HG02623 (cell line): ENCODE data around the gene SPCS3.
"Not testable (repeated sequence)": the region's sequence is repeated elsewhere in the genome, so short reads cannot be mapped to it uniquely, and the experiment has no call there.

Experiments
- ATAC-seq: cut with Tn5 transposase; IDR thresholded peaks from one replicate; pipeline ENCODE4 v1.9.1; 2021; ENCODE audit warnings: moderate library complexity; ENCODE audit not compliant: unreplicated experiment

The SPCS3 gene

DNA sequence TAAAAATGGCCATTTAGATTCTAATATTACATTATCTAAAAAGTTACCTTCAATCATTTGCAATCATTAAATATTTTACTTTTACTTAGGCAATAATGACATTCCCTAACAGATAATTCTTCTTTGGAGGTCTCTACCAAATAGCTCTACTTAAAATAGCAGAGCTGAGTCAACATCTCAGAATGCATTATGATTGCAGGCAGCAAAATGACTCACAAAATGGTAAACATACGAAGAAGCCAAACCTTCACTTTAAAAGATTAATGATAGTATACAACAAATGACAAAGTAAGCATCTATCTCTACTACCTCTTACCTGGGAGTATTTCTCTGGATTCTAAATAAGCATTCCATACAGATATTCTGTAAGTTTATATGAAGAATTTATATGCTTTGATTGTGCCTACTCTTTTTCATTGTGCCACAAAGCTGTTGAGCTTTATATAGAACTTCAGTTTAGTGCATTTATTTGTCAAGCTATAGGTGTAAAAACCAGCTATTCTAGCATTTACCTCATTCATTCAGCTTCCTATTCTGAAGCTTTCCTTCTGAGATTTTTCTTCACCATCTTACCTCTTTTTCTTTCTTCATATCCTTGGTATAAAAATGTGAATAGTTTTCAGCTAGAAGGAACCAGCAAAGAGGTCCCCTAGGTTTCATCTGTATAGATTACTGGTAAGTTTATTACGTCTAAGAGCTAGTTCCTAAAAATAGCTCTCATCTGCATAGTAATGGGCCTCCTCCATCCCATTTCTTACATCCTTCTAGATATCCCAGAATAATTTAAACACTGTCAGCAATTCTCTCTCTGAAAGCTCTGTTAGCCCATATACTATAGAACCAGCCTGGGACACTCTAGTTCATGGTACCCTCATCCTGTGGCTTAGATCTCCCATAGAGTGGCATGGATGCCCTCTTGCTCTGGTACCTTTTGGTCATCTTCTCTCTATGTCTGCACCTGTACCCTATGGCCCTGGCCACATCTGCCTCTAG is 17.2 kb upstream of the SPCS3 start:
- no peak for ATAC-seq

DNA sequence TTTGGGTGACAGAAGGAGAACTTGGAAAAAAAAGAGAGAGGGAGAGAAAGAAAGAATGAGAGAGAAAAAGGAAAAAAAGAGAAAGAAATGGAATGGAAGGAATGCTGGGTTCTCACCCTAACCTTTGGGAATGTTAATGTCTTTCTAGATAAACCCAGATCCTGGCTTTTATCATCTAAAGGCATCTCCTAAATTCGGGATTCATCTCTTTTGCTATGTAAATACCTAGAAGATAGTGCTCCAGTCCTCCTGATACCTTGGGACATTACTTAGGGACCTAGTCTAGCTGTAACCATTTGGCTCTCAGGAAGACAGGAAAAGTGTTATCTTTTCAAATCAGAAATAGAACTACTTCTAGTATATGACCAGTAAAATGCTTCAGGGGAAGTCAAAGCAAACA is 15.8 kb upstream of the SPCS3 start:
- no peak for ATAC-seq

DNA sequence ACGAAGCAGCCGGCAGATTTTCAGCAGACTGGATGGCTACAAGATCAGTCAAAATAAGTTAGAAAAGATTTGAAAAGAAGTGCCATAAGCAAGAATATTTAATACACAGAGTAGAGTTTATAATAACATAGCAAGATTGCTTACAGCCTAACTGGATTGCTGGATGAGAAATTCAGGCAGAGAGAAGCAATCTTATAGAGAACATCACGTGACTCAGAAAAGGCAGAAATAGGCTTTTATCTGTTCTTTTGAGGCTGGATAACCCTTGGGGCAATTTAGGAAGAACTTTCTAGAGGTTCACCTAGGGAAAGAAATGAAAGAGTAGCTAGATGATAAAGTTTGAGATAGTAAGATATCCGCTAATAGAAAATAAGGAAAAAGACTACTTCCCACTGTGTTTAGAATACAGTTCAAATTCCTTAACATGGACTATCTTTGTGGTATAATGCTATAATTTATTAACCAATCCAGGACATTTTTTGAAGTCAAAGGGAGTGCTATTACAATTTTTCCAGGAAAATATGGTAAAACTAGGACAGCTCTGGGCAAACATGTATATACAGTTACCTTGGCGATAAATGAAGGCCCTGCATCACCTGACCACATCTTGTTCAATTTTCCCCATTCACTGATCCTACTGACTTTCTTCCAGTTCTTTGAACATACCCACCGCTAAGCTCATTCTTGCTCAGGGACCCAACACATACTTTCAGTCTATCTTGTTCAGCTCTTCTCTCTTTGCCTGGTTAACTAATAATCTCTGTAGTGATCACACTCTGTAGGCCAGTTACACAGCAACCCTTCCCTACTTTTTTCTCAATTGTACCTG is 12.7 kb upstream of the SPCS3 start:
- ATAC-seq, result no peak

DNA sequence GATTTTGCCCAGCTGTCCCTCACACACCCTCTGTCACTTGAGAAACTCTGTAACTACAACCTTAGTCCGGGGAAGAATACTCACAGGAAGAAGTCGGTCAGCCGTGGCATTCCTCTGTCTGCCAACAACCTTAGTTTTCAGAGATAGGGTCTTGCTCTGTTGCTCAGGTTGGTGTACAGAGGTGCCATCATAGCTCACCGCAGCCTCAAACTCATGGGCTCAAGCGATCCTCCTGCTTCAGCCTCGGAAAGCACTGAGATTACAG is 12.2 kb upstream of the SPCS3 start:
- no peak for ATAC-seq

DNA sequence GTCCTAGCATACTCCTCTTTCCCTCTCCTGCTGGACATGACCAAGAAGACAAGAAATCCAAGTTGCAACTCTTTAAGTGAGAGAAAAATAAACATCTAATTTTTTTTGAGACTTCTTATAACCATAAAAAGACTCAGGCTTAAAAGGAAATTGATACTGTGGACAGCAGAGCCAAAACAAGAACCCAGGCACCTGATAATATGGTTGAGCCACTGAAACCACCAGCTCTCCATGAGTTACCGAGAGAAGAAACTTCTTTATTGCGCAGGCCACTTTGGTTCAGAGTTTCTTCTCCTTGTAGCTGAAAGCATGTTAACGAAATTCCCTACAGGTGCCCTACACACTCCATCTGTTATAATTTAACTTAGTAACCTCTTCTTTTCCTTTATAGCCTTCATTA is 11.3 kb upstream of the SPCS3 start:
- peak; percentile 51 for ATAC-seq

DNA sequence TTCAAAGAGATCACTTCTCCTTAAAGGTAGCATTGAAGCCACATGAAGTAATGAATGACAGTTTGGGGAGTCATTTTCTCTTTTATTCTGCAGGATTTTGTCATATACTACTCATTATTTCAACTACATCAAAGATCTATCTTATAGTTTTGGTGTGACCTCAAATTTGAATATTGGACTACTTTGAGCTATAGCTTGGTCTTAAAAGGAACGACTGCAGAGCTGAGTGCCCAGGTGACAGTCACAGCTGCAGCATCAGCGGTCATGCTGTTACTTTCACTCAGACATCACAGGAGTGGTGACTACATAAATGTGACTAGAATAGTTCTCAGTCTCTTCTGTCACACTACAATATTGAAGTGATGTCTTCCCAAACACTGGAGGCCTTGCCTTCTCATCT is 10.7 kb upstream of the SPCS3 start:
- peak; percentile 99 for ATAC-seq

DNA sequence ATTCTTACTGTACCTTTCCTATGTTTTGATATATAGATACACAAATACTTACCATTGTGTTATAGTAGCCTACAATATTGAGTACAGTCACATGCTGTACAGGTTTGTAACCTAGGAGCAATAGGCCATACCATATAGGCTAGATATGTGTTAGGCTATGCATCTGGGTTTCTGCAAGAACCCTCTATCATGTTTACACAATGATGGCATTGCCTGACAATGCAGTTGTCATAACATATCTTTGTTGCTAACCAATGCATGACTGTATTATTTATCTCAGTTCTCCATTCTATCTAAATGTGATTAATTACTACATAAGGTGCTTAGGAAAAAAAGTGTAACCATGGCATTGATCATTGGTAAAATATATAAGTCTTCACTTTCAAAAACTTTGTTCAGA is 10.0 kb upstream of the SPCS3 start:
- no peak for ATAC-seq

DNA sequence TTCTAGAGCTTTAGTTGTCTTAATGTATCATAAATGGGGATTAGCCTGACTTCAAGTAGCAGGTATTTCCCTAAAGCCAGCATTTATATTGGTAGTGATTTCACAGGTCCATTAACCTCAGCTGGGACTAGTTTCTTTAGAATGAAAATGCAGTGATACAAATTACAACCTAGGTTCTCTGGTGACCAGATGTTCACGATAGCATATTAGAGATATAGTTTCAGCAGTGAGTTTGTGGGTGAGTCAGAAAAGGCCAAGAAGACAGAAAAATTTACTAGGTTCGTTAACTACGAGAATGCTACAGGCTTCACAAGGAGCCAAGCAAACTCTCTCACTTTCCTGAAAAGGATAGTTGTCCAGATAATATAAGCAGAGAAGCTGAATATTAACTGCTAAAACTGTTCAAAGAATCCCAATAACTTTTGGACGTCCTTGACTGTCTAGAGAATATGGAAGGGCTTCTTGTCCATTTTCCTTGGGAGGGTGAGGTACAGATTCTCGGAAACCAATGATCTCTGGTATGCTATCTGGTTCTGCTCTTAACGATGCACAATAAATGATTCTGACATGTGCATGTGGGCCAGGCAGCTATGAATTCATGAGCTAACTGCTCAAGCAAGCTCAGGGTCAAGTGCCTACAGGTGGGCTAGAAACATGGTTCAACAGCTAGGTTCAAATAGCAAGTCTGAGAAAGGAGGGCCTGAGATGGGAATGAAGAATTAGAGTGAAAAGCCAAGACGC is 6.0 kb upstream of the SPCS3 start:
- ATAC-seq, result no peak

DNA sequence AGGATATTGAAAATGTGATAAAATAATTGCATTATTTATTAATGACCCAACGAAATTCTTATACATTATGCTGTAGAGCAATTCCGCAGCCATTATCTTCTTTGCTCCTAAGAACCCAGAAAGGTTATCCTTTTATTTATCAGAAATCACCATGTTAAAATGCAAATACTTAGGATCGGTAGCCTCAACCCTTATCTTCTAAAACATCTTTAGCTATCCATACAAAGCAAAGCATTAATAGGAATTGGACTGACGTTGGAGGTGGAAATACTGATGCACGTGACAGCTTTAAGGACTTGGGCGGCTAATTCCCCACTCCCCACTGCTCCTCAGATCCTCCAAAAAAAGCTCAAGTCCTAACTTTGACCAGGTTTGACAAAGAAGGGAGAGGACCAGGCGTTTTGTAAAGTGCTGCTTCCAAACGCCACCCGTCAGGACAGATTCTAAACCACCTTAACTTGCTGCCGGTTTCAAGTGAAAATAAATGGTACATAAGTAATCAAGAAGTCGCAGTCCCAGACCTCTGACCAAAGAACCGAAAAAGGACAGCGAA is 539 bp upstream of the SPCS3 start:
- no peak for ATAC-seq

DNA sequence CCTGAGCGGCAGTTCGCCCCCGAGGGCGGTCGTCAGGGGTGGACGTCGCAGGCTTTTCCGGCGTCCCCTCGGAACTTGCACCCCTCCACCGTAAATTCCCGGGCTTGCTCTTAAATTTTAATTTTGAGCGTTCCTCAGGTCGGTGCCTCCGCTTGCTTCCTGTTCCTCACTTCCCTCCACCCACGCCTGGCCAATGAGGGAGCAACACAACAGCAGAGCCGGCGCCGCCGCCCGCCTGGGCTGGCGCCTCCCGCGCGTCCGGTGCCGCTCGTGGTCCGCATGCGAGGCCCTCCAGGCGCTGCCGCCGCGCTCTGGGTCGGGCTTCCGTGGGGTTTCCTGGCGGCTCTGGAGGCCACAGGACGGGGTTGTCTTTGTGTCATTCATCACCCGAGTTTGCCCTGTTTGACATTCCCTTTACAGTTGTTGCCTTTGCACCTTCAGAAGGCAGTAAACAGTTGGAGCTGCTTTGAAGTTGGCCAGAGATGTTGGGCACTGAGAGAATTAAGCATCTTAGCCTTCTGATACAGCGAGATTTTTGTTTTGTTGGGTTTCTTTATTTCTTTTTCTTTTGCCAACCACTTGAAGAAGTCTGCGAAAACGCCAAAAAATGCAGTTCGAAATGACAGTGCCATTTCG is 692 bp downstream of the SPCS3 start:
- peak; percentile 75 for ATAC-seq

DNA sequence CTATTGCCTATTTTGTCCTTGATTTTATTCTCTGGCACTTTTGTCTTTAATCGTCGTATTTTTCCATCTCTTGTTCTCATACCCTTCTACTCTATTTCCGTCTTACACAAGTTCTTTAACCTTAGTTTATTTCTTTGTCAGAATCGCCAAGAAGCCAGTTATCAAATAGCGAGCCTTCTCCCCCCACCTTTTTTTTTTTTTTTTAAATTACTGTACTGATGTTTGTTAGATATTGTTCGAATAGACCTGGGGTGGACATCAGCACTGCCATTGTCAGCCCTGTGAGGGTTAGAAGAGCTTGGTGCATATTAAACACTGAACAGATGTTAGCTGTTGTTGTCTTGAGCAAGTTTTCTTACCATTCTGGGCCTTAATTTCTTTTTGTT is 1.2 kb downstream of the SPCS3 start:
- ATAC-seq, result no peak

DNA sequence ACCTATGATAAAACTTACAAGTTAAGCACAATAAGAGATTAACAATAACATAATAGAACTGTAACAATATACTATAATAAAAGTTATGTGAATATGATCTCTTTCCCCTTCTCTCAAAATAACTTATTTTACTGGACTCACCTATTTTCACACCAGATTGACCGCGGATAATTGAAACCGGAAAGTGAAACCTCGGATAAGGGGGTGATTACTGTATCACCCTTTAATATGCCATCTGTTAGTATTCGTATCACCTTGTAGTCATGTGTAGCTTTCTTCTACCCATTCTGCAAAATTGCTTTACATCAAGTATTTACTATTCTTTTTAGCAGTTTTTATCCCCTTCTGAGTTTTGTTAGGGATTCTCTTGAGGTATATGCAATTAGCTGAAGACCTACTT is 1.8 kb downstream of the SPCS3 start:
- ATAC-seq, result no peak

DNA sequence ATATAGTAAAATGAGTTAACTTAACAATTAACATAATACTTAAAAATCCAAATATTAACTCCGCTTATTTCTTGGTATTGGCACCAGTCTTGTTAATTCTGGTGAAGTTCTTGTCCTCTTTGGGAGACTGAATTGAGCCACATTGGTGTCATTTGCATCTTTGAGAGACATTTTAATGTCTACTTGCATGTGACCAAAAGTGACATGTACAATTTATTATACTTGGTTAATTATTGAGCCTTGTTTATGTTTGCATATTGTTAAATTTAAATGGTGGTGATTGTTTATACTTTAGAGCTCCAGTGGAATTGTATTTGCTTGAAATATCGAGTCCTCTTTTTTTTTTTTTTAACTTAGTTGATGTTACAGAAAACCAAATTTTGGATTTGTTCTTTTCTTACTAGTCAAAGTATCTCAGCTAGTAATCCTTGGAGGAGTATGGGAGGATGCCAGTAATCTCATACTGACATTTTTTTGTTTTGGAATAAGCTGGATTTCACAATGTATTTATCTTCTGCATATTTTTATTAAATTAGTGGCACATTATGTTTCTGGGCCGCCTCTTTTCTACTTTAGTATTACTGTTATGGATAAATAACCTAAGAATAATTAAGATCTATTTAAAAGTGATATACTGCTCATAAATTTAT is 3.9 kb downstream of the SPCS3 start:
- no peak for ATAC-seq

DNA sequence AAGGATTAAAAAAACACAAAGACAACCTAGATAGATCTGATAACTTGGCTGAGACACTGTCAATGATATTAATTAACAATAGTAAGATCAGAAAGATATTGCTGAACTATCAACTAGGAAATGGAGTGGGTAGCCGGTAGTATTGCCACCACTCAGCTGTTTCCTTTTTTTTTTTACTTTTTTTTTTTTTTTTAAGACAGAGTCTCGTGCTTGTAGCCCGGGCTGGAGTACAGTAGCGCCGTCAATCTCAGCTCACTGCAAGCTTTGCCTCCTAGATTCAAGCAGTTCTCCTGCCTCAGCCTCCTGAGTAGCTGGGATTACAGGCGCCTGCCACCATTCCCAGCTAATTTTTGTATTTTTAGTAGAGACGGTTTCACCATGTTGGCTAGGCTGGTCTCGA is 5.1 kb downstream of the SPCS3 start:
- ATAC-seq, result not testable (repeated sequence)

DNA sequence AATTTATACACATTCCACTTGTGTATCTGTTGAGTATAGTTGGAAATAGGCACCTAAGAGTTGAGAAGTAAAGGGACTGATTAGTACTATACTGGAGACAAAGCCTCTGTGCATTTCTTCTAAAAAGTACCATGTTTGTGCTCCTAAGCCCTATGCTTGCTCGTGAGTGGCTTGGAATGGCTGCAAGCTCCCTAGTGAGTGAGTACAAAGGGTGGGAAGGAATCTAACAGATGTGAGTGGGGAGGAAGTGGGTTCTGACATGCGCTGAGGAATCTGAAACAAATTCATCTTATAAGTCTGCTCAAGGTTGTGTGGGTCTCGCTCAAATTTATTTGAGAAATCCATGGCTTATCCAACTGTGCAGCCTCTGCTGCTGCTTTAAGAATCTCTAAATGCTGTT is 13.3 kb downstream of the SPCS3 start:
- ATAC-seq, result no peak

DNA sequence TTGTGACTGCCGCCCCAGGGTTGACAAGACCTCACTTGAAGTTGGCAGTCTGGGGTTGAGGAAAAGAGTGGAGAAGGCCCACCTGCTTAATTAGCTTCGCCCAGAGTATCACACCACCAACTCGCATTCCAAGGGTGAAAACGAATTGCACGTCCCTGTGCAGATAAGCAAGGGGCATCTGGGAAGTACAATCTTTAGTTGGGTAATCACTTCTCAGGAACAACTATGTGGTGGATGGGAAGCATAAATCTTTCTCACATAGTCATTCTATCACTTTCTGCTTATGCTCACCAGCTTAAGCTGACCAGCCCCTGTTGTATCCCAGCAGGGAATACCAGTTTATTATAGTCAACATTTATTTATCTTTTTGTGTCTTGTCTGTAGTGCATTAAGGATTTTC is 14.3 kb downstream of the SPCS3 start:
- no peak for ATAC-seq

DNA sequence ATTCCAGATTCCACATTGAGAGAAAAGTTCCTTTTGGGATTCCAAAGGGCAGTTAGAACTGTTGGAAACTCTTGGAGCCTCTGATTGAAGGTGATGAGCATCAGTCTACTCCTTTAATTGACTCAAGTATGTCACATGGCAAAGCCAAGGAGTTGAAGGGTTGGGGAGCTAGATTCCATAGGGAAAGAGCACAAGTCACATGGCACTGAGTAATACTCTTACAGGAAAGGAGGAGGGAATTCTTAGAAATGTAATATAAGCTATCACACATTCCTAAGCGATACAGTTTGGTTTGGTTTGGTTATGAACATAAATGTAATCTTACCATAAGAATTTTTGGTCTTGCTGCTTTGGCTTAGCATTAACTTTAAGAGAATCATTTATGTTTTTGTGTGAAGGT is 15.7 kb downstream of the SPCS3 start:
- ATAC-seq, result no peak

DNA sequence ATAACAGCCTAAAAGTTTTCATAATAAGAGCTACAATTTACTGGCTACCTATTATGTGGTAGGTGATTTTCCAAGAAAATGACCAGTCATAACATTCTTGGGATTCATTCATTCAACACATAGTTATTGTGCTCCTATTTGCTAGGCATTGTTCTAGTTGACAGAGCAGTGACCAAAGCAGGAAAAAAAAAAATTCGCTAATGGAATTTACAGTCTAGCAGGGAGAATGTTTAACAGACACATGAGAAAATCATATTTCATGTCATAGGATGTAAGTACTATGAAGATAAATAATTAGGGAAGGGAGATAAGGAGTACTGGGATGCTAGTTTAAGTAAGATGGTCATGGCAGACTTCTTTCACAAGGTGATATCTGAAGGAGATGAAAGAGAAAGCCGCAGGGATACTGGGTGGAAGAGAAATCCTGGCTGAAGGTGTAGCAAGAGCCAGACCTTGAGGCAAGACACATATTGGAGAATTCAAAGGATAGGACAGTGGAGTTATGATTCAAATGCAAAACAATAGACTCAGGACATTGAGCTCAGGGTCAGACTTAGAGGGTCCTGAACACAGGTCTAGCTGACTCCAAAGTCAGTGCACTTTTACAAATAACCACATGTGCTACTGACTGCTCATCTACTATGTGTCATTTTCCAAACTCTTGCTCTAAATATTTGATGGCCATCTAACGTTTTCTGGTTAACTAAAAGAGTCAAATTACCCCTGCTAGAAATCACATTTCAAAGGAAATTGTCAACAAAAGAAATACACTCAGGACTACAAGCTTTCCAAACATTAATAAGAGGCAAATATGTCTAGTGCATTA is 20.4 kb downstream of the SPCS3 start:
- ATAC-seq, result no peak

DNA sequence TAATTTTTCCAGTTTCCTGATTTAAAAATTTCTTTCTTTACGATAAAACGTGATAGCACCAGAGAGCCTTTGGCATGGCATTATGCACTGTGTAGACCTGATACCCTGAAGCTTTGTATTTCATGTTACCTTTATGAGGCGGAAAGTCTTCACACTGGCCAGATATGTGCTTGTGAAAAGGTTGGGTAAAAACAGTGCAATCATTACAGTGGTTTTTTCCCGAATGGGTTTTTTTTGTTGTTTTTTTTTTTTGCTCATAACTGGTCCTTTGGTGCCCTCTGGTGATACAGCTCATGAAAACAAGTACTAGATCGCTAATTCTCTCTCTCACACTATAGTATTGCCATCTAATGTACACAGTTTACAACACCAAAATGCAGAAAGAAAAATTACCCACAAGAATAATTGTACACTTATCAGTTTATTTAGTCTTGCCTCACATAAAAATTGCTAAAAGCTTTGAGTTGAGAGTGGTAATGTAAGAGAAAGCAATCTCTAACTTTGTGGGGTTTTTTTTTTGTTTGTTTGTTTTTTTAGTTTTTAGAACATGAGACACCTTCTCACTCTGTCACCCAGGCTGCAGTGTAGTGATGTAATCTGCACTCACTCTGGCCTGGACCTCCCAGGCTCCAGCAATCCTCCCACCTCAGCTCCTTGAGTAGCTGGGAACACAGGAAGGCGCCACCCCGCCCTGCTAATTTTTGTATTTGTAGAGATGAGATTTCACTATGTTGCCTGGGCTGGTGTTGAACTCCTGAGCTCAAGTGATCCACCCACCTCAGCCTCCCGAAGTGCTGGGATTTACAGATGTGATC is 21.3 kb downstream of the SPCS3 start:
- ATAC-seq, result peak; percentile 58
